Neural crest cell (in vitro differentiated cells): ENCODE measurements around the gene AMMECR1. TPM values are rescaled to one million over a fixed set of nuclear protein-coding genes. Genes with fewer than 3 reads are reported as not detected.

ENCODE experiments used
- DNase-seq: peaks from one replicate; pipeline ENCODE4 v3.0.0; 2021; ENCODE audit warnings: low read depth, mixed read lengths, low spot score
- H3K27ac Mint-ChIP-seq: one replicate; pipeline ENCODE4 v1.8.0; 2021; ENCODE audit warnings: mild to moderate bottlenecking, mixed read lengths; ENCODE audit not compliant: unreplicated experiment
- H3K27me3 Mint-ChIP-seq: 2 replicates; pipeline ENCODE4 v1.8.0; 2021; ENCODE audit warnings: low read depth, mild to moderate bottlenecking, mixed read lengths
- H3K36me3 Mint-ChIP-seq: 2 replicates; pipeline ENCODE4 v1.8.0; 2021; ENCODE audit warnings: low read depth, mild to moderate bottlenecking, mixed read lengths
- H3K4me1 Mint-ChIP-seq: 2 replicates; pipeline ENCODE4 v1.8.0; 2021; ENCODE audit warnings: mixed read lengths
- H3K4me3 Mint-ChIP-seq: one replicate; pipeline ENCODE4 v1.8.0; 2021; ENCODE audit warnings: mild to moderate bottlenecking, mixed read lengths
- H3K9me3 Mint-ChIP-seq: 2 replicates; pipeline ENCODE4 v1.8.0; 2021; ENCODE audit warnings: mixed read lengths
- CTCF ChIP-seq: fragments of 200-600 bp; sonication (generic); conservative IDR thresholded peaks from 2 replicates; pipeline ENCODE4 v1.5.0; 2021; ENCODE audit warnings: antibody characterized with exemption, mild to moderate bottlenecking
- total RNA-seq: library from RNA; stranded (reverse); gene quantifications from 2 replicates; pipeline ENCODE4 v1.2.1, GENCODE V29; 2021

Gene AMMECR1
- total RNA-seq, 1 donor from 2014 or later = 20.4 TPM

- peaks cover 10% of the 10 kb centered on the region for H3K4me1 Mint-ChIP-seq
- H3K27ac Mint-ChIP-seq = no peak overlapping the region
- H3K4me3 Mint-ChIP-seq = no peak overlapping the region
- H3K27me3 Mint-ChIP-seq = no peaks in the 10 kb centered on the region
- TF ChIP-seq CTCF = no peak
- peaks cover 4% of the 10 kb centered on the region for H3K36me3 Mint-ChIP-seq
- no peak for DNase-seq
- H3K9me3 Mint-ChIP-seq = no peaks in the 10 kb centered on the region
Observed at GRCh38 chrX:110224926-110225617, 92.8 kb downstream of the AMMECR1 start.

DNA sequence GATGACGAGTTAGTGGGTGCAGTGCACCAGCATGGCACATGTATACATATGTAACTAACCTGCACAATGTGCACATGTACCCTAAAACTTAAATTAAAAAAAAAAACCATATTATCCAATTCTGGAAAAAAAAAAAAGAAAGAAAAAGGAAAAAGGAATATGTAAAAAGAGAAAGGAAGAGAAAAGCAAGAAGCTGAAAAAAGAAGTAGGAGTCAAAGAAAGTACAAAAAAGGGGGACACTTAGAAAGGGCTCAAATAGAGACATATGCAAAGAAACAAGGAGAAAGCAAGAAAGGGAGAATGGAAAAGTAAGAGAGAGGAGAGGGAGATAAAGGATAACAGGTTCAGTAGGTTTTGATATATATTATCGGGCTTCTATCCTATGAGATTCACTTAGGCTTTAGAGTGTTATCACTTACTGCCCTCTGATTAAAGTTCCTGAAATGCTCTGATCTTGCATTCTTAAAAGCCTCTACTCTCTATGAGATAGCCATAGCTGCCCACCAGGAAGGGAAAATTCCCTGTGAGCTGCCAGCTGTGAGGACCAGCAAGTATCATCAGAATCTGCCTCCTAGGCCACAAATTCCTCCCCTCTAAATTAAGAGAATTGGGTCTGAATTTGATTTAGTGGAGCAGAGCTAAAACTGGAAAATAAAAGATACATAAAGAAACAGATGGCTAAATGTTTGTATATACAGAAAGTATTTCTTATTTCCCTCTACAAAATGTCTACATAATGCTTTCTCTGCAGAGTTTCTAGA, 95.2 kb downstream of the AMMECR1 start:
- TF ChIP-seq CTCF = no peak
- Mint-ChIP-seq H3K4me1 (no peaks in the 10 kb centered on the region), H3K4me3 (no peak overlapping the region), H3K27ac (no peak overlapping the region), H3K27me3 (no peaks in the 10 kb centered on the region), H3K9me3 (peaks cover 3% of the 10 kb centered on the region), H3K36me3 (no peaks in the 10 kb centered on the region)
- no peak for DNase-seq

- Mint-ChIP-seq H3K27ac (no peak overlapping the region), H3K27me3 (no peaks in the 10 kb centered on the region), H3K4me1 (no peaks in the 10 kb centered on the region), H3K9me3 (peaks cover 3% of the 10 kb centered on the region), H3K36me3 (no peaks in the 10 kb centered on the region), H3K4me3 (no peak overlapping the region)
- DNase-seq = no peak
- no peak for TF ChIP-seq CTCF
Observed at GRCh38 chrX:110219920-110220319, 98.0 kb downstream of the AMMECR1 start.

DNA sequence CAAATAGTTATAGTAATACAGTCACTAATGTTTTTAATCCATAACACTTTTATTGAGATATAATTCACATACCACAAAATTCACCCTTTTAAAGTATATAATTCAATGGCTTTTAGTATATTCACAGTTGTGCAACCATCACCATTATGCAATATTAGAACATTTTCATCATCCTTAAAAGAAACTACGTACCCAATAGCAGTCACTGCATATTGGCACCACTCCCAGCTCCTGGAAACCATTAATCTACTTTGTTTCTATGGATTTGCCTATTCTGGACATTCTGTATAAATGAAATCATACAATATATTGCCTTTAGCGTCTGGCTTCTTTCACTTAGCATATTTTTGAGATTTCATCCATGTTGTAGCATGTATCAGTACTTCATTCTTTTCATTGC, 99.3 kb downstream of the AMMECR1 start:
- no peaks in the 10 kb centered on the region for H3K27me3 Mint-ChIP-seq
- H3K27ac Mint-ChIP-seq = no peak overlapping the region
- H3K36me3 Mint-ChIP-seq = peaks cover 3% of the 10 kb centered on the region
- H3K9me3 Mint-ChIP-seq = peaks cover 3% of the 10 kb centered on the region
- H3K4me3 Mint-ChIP-seq = no peak overlapping the region
- no peak for DNase-seq
- TF ChIP-seq CTCF = no peak
- peaks cover 4% of the 10 kb centered on the region for H3K4me1 Mint-ChIP-seq

DNA sequence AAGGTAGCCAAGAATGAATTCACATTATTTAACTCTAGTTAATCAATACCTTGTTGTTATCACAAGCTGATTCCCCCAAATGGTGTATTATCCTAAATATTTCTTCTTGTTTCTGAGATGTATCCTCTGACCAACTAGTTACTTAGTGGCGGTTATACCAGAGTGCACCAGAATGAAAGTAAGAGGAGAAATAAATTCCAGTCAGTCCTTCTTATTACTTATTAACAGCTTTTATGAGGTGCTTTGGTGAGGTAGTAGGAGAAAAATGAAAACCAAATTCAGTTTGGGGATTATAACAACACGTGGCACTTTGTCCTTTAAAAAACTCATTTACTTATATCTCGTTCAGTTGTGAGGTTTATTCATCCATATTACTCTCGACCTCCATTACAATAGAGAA, 101.9 kb downstream of the AMMECR1 start:
- Mint-ChIP-seq H3K4me3 (no peak overlapping the region), H3K4me1 (peaks cover 13% of the 10 kb centered on the region), H3K9me3 (peaks cover 3% of the 10 kb centered on the region), H3K36me3 (peaks cover 3% of the 10 kb centered on the region), H3K27ac (no peak overlapping the region), H3K27me3 (no peaks in the 10 kb centered on the region)
- no peak for TF ChIP-seq CTCF
- DNase-seq = no peak
